ENCODE results near the gene VTI1B.

DNA sequence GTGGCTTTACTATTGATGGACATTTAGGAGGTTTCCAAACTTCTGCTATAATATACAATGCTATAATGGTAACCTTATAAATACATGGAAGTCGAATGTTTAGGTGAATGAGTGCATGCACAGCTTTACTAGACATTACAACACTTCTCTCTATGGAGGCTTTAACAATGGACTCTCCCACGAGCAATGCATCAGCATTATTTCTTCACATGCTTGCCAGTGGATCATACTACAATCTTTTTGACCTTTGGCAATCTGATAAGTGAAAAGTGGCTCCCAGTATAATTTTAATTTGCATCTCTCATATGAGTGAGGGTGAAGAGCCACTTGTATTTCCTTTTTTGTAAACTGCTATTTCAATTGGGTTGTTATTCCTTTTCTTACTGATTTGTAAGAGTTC is 45.4 kb upstream of the VTI1B start:
- TF ChIP-seq, protein P1, sequence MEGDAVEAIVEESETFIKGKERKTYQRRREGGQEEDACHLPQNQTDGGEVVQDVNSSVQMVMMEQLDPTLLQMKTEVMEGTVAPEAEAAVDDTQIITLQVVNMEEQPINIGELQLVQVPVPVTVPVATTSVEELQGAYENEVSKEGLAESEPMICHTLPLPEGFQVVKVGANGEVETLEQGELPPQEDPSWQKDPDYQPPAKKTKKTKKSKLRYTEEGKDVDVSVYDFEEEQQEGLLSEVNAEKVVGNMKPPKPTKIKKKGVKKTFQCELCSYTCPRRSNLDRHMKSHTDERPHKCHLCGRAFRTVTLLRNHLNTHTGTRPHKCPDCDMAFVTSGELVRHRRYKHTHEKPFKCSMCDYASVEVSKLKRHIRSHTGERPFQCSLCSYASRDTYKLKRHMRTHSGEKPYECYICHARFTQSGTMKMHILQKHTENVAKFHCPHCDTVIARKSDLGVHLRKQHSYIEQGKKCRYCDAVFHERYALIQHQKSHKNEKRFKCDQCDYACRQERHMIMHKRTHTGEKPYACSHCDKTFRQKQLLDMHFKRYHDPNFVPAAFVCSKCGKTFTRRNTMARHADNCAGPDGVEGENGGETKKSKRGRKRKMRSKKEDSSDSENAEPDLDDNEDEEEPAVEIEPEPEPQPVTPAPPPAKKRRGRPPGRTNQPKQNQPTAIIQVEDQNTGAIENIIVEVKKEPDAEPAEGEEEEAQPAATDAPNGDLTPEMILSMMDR (IDR thresholded peaks at IDR 0.05) = no peak
- no peak for TF ChIP-seq POLR2A (IDR thresholded peaks at IDR 0.05)

All from uterus (tissue), 2 donors.